Measurements from ENCODE around the gene PDGFA.

The PDGFA gene

GRCh38 chr7:502296-502695, 17.4 kb downstream of the PDGFA start:
- TF ChIP-seq CTCF (IDR thresholded peaks at IDR 0.05; ENCODE audit: control extremely low read depth, extremely low read depth, low read depth, missing control alignments), result no peak
- POLR2A ChIA-PET, result no interaction called here
- DNase-seq (ENCODE audit: extremely low spot score), result no peak
- CTCF ChIA-PET, result no interaction called here

- no peak for TF ChIP-seq CTCF (IDR thresholded peaks at IDR 0.05; ENCODE audit: control extremely low read depth, extremely low read depth, low read depth, missing control alignments)
- ChIA-PET POLR2A (no interaction called here), CTCF (no interaction called here)
- DNase-seq (ENCODE audit: extremely low spot score), result no peak
Observed at GRCh38 chr7:501526-501925, 18.1 kb downstream of the PDGFA start.

- DNase-seq (ENCODE audit: extremely low spot score), result no peak
- ChIA-PET POLR2A (no interaction called here), CTCF (no interaction called here)
- no peak for TF ChIP-seq CTCF (IDR thresholded peaks at IDR 0.05; ENCODE audit: control extremely low read depth, extremely low read depth, low read depth, missing control alignments)
Observed at GRCh38 chr7:500521-501420, 18.9 kb downstream of the PDGFA start.

GRCh38 chr7:499853-500485, 19.7 kb downstream of the PDGFA start:
- no peak for DNase-seq (ENCODE audit: extremely low spot score)
- ChIA-PET POLR2A (no interaction called here), CTCF (no interaction called here)
- no peak for TF ChIP-seq CTCF (IDR thresholded peaks at IDR 0.05; ENCODE audit: control extremely low read depth, extremely low read depth, low read depth, missing control alignments)

- DNase-seq (ENCODE audit: extremely low spot score), result no peak
- ChIA-PET CTCF (no interaction called here), POLR2A (no interaction called here)
- TF ChIP-seq CTCF (IDR thresholded peaks at IDR 0.05; ENCODE audit: control extremely low read depth, extremely low read depth, low read depth, missing control alignments), result no peak
Observed at GRCh38 chr7:498678-499641, 20.7 kb downstream of the PDGFA start.

GRCh38 chr7:497946-498655, 21.5 kb downstream of the PDGFA start:
- ChIA-PET CTCF (no interaction called here), POLR2A (no interaction called here)
- TF ChIP-seq CTCF (IDR thresholded peaks at IDR 0.05; ENCODE audit: control extremely low read depth, extremely low read depth, low read depth, missing control alignments), result no peak
- DNase-seq (ENCODE audit: extremely low spot score), result no peak

Data from GM10248 (cell line).